A549 (cell line): ENCODE results near the gene RABGAP1L.

Experiments
- BHLHE40 ChIP-seq: IDR thresholded peaks from 2 replicates; pipeline ENCODE4 v1.6.1; 2012; ENCODE audit warnings: low read depth, low read length, inconsistent platforms
- CTCF ChIP-seq: fragments of >200 bp; sonication (Bioruptor Twin); formaldehyde crosslinking; IDR thresholded peaks from 3 replicates; pipeline ENCODE4 v1.5.1; 2016
- MAFK ChIP-seq: fragments of 450-650 bp; IDR thresholded peaks from 2 replicates; pipeline ENCODE4 v1.6.1; 2014; ENCODE audit not compliant: partially characterized antibody
- ZFP36 ChIP-seq: fragments of 450-650 bp; IDR thresholded peaks from 2 replicates; pipeline ENCODE4 v1.6.1; 2014; ENCODE audit warnings: borderline replicate concordance; ENCODE audit not compliant: partially characterized antibody

GRCh38 chr1:174654560-174654959 is 495.2 kb downstream of the RABGAP1L start:
- TF ChIP-seq BHLHE40 = no peak
- no peak for TF ChIP-seq MAFK
- no peak for TF ChIP-seq CTCF
- TF ChIP-seq ZFP36 = no peak
